Activated CD4-positive, alpha-beta T cell treated with anti-CD3 and anti-CD28 coated beads, Interleukin-2, amount 50 U/mL, for 4 hours (primary cell): ENCODE results near the gene CCDC93.

ENCODE experiments used
- DNase-seq, 2 experiments: peaks; one replicate each; pipeline ENCODE4 v3.0.0-alpha.2; 2020

The CCDC93 gene, protein sequence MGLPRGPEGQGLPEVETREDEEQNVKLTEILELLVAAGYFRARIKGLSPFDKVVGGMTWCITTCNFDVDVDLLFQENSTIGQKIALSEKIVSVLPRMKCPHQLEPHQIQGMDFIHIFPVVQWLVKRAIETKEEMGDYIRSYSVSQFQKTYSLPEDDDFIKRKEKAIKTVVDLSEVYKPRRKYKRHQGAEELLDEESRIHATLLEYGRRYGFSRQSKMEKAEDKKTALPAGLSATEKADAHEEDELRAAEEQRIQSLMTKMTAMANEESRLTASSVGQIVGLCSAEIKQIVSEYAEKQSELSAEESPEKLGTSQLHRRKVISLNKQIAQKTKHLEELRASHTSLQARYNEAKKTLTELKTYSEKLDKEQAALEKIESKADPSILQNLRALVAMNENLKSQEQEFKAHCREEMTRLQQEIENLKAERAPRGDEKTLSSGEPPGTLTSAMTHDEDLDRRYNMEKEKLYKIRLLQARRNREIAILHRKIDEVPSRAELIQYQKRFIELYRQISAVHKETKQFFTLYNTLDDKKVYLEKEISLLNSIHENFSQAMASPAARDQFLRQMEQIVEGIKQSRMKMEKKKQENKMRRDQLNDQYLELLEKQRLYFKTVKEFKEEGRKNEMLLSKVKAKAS

DNA sequence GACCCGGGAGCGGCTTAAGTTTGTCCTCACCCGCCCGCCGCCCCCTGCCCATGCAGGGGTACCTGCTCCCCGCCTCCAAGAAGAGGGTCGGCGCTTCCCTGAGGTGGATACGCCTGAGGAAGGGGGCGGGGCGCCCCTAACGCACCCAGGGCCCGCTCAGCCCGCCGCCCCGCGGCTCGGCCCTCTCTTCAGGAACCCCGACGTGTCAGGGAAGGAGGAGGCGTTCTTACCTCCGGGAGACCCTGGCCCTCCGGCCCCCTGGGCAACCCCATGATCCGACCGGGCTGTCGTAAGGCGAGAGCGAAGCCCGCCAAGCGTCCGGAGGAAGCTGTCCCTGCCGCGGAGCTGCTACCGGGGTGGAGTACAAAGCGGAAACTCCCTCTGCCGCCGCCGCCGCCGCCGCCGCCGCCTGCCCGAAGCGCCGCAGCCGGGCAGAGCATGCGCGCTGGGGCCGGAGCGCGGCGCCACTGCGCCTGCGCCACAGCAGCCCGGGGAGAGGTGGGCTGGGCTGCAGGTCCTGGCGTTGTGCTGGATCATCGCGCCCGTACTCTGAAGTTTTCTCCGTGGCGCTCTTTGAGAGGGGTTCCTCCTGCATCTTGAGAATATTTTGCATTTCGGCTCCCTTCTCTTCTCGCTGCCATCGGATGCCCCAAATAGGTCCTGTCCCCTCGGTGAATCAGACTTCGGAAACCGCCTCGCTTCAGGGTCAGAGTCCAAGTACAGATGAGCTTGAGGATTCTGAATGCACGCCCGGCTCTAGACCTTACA is at the start of gene CCDC93:
TSS of gene CCDC93 (minus strand) at position 347 of the 768 bp plus-strand sequence. CDS start at position 272, 75 bp downstream.
- DNase-seq = peak; percentile 75 to 78

DNA sequence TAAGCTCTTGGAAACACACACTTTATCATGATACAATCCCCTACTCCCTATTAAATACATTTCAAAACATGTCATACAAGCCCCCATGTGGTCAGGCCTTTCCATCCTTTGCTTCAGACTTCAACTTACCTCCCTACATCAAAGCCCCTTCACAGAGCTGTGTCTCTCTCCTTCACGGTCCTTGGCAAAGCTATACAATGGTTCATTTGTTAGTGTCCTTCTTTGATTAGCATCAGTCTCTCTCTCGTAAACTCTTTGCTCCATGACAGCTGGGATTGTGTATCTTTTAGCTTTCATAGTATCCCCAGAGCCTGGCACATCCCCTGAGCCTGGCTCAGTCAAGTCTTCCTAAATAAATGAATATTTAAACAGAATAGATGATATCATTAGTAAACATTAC is 48.8 kb upstream of the CCDC93 start:
- no peak for DNase-seq

DNA sequence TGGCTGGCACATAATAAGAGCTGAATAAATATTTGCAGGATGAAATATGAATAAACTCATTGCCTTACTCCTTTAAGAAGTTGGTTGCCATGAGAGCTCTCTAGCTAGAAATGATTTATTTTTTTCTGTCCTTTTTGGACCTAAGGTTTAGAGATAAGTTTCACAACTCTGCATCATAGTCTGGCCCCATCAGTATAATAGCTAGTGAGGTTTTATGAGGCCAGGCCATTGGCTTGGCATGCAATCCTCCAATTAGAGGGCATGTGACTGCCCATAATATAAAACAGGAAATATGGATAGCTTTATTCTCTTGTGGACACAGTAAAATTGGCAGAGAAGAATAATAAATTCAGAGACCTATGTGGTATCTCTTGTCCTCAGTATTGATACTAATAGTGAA is 48.2 kb upstream of the CCDC93 start:
- no peak for DNase-seq

DNA sequence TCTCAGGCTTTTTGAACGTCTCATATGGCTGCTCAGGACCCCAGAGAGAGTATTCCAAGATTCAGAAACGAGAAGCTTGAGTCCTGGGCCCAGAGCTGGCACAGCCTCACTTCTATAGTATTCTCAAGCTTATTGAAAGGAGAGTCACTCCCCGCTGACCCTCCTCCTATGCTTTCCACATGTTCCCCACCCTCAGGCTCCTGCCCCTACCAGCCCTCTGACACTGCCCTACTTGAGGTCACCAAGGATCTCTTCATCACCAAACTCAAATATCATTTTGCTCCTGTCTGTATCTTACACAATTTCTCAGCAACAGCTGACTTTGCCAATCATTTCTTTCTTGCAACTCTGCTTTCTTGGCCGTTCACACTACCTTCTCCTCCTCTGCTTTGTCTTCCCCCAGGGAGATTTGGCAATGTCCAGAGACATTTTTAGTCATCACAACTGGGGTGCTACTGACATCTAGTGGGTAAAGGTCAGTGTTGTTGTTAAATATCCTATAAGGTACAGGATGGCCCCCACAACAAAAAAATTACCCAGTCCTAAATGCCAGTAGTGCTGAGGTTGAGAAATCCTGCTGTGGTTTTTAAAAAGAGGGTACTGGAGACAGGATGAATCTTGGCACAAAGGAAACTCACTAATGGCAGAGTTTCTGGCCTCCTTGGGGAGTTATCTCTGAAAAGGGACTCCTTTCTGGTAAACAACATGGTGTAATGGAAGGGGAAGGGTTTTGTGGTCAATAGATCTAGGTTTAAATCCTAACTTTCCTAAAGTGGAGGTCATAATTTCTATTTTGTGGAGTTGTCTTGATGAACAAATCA is 47.5 kb upstream of the CCDC93 start:
- no peak for DNase-seq

DNA sequence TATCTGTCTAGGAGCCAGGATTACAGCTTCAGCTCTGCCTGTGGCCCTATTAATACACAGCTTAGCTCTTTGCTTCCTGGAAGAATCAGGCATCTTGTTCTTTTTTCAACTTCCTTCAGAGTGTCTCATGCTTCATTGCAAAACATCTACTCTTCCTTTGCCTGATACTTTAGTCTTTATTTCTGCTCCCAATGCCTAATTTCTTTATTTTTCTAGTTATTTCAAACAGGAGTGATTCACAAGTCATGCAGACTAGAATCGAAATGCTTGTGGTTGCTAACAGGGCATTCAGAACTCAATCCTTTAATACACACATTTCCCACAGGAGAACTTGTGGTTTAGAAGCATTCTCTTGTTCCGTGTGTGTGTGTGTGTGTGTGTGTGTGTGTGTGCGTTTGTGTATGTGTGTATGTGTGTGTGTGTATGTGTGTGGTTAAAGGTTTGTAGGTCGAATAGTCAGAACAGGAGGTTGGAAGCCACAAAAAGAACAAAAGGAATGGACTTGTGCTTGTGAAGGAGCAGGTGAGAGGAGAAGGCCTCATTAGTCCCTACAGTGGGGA is 46.1 kb upstream of the CCDC93 start:
- DNase-seq = no peak

DNA sequence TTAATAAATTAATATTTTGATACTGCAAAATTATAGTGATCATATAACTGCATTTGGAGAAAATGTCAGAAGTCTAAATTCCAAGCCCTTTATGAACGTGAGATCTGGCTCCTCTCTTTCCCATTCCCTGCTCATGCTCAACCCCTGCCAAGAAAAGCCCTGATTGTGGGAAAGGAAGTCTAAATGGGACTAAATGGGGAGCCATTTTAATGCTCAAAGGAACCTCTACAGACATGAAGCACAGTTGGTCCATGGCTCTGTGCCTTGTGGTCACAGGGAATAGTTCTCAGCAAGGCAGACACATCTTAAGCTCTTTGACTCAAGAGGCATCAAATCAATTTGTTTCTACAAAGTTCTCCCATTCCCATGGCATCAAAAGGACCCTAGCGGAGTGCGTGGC is 45.1 kb upstream of the CCDC93 start:
- no peak for DNase-seq

DNA sequence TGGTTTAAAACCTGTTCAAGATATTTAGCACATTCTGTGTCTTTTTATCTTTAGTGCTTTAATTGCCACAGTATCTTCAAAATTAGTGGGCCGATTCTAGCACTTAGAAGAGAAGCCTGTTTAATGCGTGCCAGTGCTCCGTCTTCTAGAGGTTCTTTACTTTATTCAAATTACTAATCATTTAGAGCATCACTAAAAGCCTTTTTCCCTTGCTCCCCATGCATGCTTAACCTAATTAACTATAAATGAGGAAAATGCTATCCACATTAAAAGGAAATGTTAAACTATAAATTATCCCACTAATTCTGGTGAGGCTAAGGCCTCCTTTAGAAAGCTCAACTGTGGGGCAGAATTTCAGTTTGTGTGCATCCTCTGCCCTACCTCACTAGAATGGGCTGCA is 42.9 kb upstream of the CCDC93 start:
- DNase-seq = no peak

DNA sequence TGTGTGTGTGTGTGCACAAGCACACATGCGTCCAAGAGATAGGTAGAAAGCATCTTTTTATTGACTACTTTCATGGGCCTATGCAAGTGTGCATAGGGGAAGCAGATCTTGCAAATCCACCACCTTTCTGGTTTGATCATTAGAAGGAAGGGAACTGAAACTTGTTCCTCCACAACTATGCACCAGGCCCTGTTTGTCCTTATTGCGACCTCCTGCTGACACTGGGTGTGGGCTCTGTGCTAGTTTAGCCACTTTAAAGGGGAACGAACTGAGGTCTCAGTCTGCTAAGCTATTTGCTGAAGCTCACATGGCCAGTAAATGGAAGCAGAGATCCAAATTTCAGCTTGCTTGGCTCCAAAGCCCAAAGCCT is 42.3 kb upstream of the CCDC93 start:
- no peak for DNase-seq

DNA sequence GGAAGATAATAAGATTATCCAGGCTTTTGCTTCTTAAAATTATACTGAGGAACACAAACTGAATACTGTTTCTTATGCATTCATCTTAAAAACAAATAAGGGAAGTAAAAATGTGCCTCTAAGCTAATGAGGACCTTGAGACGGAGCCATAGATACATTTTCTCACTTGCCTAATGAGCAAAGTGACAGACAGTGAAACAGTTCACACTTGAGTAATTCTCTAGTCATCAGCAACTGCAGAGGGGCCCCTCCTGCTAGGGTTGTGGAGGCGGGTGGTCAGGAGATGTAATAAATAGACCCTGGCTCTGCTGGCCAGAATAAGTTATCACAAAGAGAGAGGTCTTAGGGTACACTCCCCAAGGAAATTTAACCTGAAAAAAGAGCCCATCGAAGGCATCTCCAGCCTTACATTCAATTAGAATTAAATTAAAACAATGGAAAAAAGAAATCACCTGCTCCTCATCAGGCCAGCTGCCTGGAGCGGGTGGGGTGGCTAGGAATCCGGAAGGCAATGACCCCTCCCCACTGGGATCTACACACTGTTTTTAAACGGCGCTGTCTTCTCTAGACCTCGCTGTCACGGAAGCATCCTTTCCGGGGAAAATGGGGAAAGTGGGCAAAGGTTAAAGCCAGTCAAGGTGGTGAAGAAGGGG is 41.8 kb upstream of the CCDC93 start:
- DNase-seq = no peak

DNA sequence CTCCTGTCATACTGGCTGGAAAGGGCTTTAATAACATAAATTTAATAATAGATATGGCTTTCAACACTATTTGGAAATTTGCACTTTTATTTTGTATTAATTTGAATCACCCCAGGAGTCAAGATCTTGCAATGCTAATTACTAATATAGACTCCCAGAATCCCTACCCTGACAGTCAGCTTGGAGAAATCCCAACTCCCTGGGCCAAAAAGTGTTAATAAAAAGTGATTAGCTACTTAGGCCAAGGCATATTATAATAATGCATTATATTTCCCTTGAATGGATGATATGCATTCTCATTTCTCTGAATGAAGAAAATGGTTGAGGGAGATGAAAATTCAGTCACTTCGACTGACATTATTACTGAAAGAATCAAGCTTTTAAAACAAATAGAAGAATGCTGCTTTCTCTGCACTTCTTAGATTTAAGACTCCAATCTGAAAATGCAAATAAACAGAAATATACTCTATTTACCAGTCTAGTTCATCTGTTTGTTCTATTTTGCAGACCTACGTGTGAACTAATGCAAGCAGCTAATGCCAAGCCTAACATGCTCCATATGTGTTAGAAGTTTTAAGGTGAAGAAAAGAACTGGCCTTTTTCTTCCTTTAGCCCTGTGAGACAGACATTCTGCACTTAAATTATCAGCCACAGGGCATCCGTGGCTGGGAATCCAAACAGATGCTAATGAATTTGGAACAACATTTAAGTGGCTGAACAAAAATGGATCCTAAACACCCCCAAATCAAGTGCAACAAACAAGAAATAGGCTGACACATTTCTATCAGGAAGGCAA is 40.5 kb upstream of the CCDC93 start:
- no peak for DNase-seq

DNA sequence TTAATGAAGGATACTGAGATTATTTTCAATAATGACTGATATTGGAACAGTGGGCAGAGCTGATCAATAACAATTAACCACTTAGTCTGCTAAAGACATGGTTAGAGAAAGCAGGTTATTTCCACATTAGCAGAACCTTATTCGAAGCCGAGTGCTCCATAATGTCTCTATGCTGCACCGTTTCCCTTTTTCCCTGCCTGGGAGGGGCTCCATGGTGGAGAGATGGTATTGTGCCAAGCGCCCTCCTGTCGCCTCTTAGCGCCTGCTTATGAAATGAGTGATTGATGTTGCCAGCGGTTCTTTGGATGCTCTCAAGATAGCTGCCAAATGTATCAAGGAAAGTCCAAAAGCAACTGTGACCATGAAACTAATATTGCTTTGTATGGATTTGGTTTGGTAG is 39.8 kb upstream of the CCDC93 start:
- no peak for DNase-seq

DNA sequence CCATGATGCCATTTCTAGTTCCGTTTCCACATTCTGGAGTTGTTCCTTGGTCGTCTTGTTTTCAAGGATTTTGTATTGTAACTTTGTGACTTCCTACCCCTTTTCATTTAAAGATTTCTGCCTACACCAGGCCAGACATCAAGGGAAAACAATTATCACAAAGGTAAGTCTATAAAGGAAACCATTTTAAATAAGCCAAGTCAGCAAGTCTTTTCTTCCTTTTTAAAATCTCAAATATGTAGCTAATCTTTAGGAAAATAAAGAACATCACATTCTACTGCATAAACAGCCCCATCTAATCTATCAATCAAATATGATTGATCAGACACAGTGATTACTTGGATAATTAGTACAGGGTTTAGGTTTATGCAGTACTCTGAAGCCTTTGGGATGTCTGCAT is 38.6 kb upstream of the CCDC93 start:
- no peak for DNase-seq

DNA sequence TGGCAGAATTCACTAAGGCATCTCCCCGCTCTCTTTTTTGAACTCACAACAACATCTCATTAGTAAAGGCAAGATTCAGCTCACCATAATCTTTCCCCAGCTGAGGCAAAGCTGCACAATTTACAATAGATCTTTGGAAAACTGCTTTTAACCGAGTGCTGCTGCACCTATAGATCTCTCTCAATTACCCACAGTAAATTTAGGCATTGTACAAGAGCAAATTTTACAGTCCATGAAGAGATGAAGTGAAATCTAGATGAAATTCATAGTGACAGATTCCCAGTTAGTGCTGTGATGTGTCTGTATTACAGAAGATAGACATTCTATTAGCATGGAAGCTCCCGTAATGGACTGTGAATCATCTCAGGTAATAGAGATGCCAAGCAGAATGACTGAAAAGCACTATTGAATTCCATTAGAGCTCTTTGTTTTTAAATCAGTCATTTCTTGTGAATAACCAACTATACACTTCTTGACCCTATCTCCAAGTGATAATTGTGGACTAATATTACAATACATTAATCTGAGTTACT is 38.0 kb upstream of the CCDC93 start:
- no peak for DNase-seq

DNA sequence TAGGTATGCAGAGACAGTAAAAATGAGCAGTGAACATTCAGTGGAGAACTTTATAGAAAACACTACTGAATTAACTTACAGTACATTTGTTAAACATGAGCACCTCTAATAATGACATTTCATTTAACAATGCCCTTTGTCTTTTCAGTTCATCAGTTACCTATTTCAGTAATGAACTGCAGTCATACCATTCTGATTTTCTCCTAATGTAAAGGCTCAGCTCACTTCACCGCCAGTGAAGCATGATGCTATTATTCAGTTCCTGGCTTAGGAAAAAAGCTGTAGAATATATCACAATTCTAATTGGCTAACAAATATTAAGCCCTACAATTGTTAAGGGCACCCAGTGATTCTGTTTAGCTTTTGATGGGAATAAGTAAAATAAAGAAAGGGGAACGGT is 37.1 kb upstream of the CCDC93 start:
- no peak for DNase-seq

DNA sequence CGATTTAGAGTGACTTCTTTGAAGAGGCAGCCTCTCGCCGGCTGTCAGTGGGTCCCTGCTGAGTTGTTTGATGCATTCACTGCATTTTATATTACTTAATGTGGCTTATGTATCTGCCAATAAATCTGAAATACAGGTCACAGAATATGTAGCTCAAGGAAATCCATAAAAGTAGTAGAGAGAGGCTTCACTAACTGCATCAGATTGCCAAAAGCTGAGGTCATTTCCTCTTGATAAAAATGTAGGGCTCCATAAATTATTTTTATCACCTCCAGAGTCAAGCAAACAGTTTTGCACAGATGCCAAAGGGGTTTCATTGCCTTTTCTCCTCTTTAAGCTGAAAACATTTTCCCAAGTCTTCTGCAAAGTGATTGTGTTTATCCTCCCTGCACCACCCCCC is 36.5 kb upstream of the CCDC93 start:
- DNase-seq = no peak

DNA sequence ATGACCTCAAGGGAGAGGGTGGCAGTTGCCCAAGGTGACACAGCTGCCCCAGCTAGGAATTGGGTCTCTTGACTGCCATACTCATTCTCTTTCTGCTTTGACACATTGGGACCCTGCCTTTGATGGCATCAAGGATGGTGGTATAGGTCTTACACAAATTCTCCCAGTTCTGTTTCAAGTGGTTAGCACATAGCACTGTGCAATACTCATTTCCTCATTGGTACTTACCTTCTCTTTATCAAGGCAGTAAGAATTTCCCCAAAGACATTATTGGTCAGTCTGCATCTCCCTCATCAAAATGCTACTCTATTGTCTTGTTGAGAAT is 35.9 kb upstream of the CCDC93 start:
- DNase-seq = no peak

DNA sequence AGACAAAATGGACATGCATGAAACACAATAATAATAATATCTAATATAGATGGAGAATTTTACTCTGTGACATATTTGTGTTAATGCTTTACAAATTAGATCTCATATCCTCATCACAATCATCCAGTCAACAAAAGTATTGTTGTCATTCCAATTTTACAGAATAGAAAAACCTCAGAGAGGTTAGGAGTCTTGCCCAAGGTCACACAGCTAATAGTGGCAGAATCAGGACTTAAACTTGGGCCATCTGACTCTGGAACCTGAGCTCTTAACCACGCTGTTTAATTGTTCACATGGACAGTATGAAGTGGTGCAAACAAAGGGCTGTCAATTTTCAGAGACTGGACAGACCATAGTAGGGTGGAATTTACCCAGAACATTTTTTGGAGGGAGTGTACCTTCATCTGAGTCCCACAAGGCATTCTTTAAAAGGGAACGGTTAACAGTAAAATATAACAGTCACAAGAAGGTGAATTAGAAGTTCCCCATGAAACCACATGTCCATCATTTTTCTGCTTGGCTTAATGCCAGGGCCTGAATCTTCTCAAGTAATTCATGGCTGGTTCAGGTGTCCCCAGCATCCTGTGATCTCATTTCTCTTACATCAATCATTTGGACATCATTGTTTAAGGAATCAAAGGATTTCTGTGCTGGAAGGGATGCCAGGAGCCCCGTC is 35.4 kb upstream of the CCDC93 start:
- no peak for DNase-seq

DNA sequence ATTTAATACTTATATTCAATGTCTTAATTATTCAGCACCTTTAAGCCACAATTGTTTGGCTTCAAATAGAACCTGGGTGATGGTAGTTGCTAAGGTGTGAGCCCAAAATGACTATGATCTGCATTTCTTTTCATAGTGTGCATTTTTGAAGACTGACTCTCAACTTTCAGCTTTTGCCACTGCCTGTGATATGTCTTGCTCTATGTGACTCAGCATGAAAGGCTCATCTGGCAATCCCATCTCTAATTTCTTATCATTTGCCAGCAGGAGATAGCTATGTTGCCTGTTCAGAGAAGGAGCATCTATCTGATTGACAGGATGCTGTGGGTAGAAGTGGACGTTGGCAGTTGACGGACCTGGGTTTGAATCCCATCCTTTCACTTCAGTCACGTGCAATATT is 34.5 kb upstream of the CCDC93 start:
- no peak for DNase-seq

DNA sequence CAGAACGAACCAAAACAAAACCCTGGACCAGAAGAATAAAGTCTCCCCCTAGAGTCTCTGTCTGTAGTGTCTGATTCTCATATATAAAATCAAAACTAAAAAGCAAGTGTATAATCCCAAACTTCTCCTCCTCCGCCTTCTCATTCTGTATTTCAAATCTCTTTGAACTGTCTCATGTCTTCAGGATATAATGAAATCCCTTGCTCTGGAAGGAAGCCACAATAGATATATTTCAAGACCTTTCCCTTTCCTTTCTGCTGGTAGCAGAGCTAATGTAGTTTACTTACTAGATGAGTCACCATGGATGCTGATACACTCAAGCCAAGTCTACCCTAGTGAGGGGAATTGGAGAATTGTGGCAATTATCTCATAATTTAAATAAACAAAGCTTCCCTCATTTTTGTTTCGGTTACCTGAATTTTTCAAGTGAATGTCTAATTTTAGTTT is 33.5 kb upstream of the CCDC93 start:
- no peak for DNase-seq

DNA sequence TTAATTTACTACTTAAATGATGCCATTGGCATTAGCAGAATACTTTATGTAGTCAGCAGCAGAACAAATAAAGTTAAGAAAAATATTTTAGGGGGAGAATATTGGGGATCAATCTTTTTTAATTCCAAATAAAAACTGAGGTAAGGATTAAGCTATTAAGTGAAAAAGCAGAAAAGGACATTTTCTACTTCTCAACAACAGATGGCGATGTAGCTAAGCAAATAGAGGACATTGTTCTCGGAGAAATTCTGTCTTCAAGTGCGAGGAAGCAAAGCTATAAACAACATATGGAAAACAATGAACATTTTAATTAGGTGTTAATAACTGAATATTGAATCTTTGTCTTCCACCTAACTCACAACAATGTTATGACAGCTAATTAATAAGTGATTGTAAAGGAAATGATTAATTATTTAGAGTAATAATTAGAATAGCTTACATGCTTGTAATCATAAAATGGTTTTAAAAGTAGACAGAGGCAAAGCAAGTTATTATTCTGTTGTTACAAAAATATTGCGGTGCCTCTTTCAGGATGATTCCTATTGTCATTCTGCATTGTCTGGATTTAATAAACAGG is 32.9 kb upstream of the CCDC93 start:
- DNase-seq = no peak
